Fibroblast of the aortic adventitia (primary cell): ENCODE measurements around the gene CCDC9B. TPM values are rescaled to one million over a fixed set of nuclear protein-coding genes. Genes with fewer than 3 reads are reported as not detected.
A peak's percentile ranks its signal among the peaks of the same experiment; 100 is the strongest.

Experiments
- DNase-seq: peaks from one replicate; pipeline ENCODE4 v3.0.0-alpha.2; 2010; ENCODE audit warnings: low read depth
- H3K4me3 ChIP-seq: 2 replicates; pipeline ENCODE4 v1.5.1; 2011; ENCODE audit warnings: low read depth, mild to moderate bottlenecking, control low read depth, low read length, moderate library complexity
- CTCF ChIP-seq: IDR thresholded peaks from 2 replicates; pipeline ENCODE4 v1.5.1; 2011; ENCODE audit warnings: mild to moderate bottlenecking, low read length, control low read depth, inconsistent platforms; ENCODE audit not compliant: insufficient read depth
- total RNA-seq: library from RNA; depleted of rRNA; stranded (reverse); fragments of >200 nt; gene quantifications from 2 replicates; pipeline ENCODE4 v1.2.3, GENCODE V29; 2012; ENCODE audit warnings: low replicate concordance

CCDC9B gene
- total RNA-seq, 1 donor, result 16.2 TPM

GRCh38 chr15:40357723-40358470, 17.2 kb upstream of the CCDC9B start, which contains the start of gene DISP2:
Gene DISP2, plus strand, starts transcription at chr15:40358219. Its CDS starts 103 bp downstream, at chr15:40358322.
- DNase-seq, result peak; percentile 72
- no peak for TF ChIP-seq CTCF
- H3K4me3 ChIP-seq, result peak within 1 kb of the TSS; percentile 61

GRCh38 chr15:40357246-40357645, 16.5 kb upstream of the CCDC9B start:
- no peak for TF ChIP-seq CTCF
- no peak overlapping the region for H3K4me3 ChIP-seq
- DNase-seq, result no peak

GRCh38 chr15:40355976-40356585, 15.3 kb upstream of the CCDC9B start:
- H3K4me3 ChIP-seq, result no peak overlapping the region
- DNase-seq, result no peak
- TF ChIP-seq CTCF, result no peak

- peak; percentile 57 for DNase-seq
- peak; percentile 78 for TF ChIP-seq CTCF
- H3K4me3 ChIP-seq, result no peak overlapping the region
Observed at GRCh38 chr15:40354408-40355171, 13.9 kb upstream of the CCDC9B start.

GRCh38 chr15:40353697-40354096, 13.0 kb upstream of the CCDC9B start:
- DNase-seq, result no peak

More at GRCh38 chr15:40353697-40354096, 13.0 kb upstream of the CCDC9B start:
- no peak for TF ChIP-seq CTCF
- no peak overlapping the region for H3K4me3 ChIP-seq
